Stomach (tissue), 4 donors: ENCODE results near the gene PC.

ENCODE experiments used
- EP300 ChIP-seq: sonication (generic); formaldehyde crosslinking; IDR thresholded peaks from one replicate; pipeline ENCODE4 v1.6.1; 2017; ENCODE audit warnings: antibody characterized with exemption
- POLR2A ChIP-seq, 4 donors: fragments of 450-650 bp; IDR thresholded peaks; one replicate each; pipeline ENCODE4 v1.6.1; 2016; ENCODE audit warnings: antibody characterized with exemption in 4 of 4, control low read depth in 2 of 4, mild to moderate bottlenecking in 1 of 4, moderate library complexity in 1 of 4
- POLR2AphosphoS5 ChIP-seq, 3 donors: sonication (generic); formaldehyde crosslinking; IDR thresholded peaks; one replicate each; pipeline ENCODE4 v1.6.1; 2016; ENCODE audit warnings: antibody characterized with exemption in 3 of 3
- TF ChIP-seq, protein P1 (sequence below), 7 experiments: fragments of 450-650 bp in 4 of 7; fragments of 200-600 bp in 3 of 7; sonication (generic) in 3 of 7; IDR thresholded peaks; one replicate each; pipeline ENCODE4 v1.5.1; 2016 to 2019; ENCODE audit warnings: antibody characterized with exemption in 7 of 7, control low read depth in 2 of 7, mild to moderate bottlenecking in 1 of 7

DNA sequence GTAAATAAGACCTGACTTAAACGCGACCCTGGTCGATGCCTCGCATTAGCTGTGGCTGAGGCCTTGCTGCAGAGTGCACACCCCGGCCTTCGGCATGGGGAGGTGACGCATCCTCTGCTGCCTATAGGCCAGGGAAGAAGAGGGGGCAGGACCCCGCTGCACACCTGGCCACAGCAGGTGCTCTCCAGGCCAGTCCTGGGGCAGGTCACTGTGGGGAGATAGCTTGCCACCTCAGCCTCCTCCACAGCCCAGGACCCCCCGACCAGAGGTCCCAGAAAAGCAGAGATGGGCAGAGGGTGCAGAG is 88.7 kb downstream of the PC start:
- TF ChIP-seq, protein P1, sequence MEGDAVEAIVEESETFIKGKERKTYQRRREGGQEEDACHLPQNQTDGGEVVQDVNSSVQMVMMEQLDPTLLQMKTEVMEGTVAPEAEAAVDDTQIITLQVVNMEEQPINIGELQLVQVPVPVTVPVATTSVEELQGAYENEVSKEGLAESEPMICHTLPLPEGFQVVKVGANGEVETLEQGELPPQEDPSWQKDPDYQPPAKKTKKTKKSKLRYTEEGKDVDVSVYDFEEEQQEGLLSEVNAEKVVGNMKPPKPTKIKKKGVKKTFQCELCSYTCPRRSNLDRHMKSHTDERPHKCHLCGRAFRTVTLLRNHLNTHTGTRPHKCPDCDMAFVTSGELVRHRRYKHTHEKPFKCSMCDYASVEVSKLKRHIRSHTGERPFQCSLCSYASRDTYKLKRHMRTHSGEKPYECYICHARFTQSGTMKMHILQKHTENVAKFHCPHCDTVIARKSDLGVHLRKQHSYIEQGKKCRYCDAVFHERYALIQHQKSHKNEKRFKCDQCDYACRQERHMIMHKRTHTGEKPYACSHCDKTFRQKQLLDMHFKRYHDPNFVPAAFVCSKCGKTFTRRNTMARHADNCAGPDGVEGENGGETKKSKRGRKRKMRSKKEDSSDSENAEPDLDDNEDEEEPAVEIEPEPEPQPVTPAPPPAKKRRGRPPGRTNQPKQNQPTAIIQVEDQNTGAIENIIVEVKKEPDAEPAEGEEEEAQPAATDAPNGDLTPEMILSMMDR (IDR thresholded peaks at IDR 0.05), result no peak
- TF ChIP-seq POLR2A (IDR thresholded peaks at IDR 0.05), result no peak
- no peak for TF ChIP-seq EP300
- TF ChIP-seq POLR2AphosphoS5 (IDR thresholded peaks at IDR 0.05), result no peak
